ENCODE measurements around the gene NWD2. TPM values are rescaled to one million over a fixed set of nuclear protein-coding genes. Genes with fewer than 3 reads are reported as not detected.
A peak's percentile ranks its signal among the peaks of the same experiment; 100 is the strongest.

Gene NWD2
- total RNA-seq, 1 donor from 2014 or later: not detected

- DNase-seq (ENCODE audit: low read depth): no peak
- H3K4me3 ChIP-seq (ENCODE audit: low read depth, low read length): no peak overlapping the region
- no peak for TF ChIP-seq CTCF (conservative IDR thresholded peaks at IDR 0.05; ENCODE audit: low read depth, low read length)
Observed at GRCh38 chr4:37367901-37368300, 123.4 kb downstream of the NWD2 start.

GRCh38 chr4:37370052-37370451 is 125.5 kb downstream of the NWD2 start:
- TF ChIP-seq CTCF (conservative IDR thresholded peaks at IDR 0.05; ENCODE audit: low read depth, low read length): no peak
- H3K4me3 ChIP-seq (ENCODE audit: low read depth, low read length): no peak overlapping the region
- no peak for DNase-seq (ENCODE audit: low read depth)

- no peak overlapping the region for H3K4me3 ChIP-seq (ENCODE audit: low read depth, low read length)
- no peak for DNase-seq (ENCODE audit: low read depth)
- TF ChIP-seq CTCF (conservative IDR thresholded peaks at IDR 0.05; ENCODE audit: low read depth, low read length): no peak
Observed at GRCh38 chr4:37381040-37381668, 136.6 kb downstream of the NWD2 start.

GRCh38 chr4:37383579-37384229 is 139.2 kb downstream of the NWD2 start:
- DNase-seq (ENCODE audit: low read depth): no peak
- TF ChIP-seq CTCF (conservative IDR thresholded peaks at IDR 0.05; ENCODE audit: low read depth, low read length): peak; percentile 77

GRCh38 chr4:37385424-37385823 is 140.9 kb downstream of the NWD2 start:
- H3K4me3 ChIP-seq (ENCODE audit: low read depth, low read length): no peak overlapping the region
- no peak for DNase-seq (ENCODE audit: low read depth)
- no peak for TF ChIP-seq CTCF (conservative IDR thresholded peaks at IDR 0.05; ENCODE audit: low read depth, low read length)

More at GRCh38 chr4:37383579-37384229, 139.2 kb downstream of the NWD2 start:
- no peak overlapping the region for H3K4me3 ChIP-seq (ENCODE audit: low read depth, low read length)

- TF ChIP-seq CTCF (conservative IDR thresholded peaks at IDR 0.05; ENCODE audit: low read depth, low read length): no peak
Observed at GRCh38 chr4:37388681-37389365, 144.3 kb downstream of the NWD2 start.

More at GRCh38 chr4:37388681-37389365, 144.3 kb downstream of the NWD2 start:
- DNase-seq (ENCODE audit: low read depth): no peak
- H3K4me3 ChIP-seq (ENCODE audit: low read depth, low read length): no peak overlapping the region

All from epithelial cell of proximal tubule (primary cell).